BLaER1 treated with 17β-estradiol and CSF1 and Interleukin-3, amounts not matched to agents 10 nM and 100 nM (cell line): ENCODE measurements around the gene SELPLG.

Experiments used
- H3K27ac ChIP-seq, 11 experiments: shearing (Covaris generic); formaldehyde crosslinking; 2 replicates each; pipeline ENCODE4 v1.8.1; 2022
- H3K27me3 ChIP-seq, 11 experiments: shearing (Covaris generic); formaldehyde crosslinking; 2 replicates each; pipeline ENCODE4 v1.8.1; 2022
- H3K36me3 ChIP-seq, 11 experiments: shearing (Covaris generic); formaldehyde crosslinking; 2 replicates each; pipeline ENCODE4 v1.8.1; 2022
- H3K4me1 ChIP-seq, 10 experiments: shearing (Covaris generic); formaldehyde crosslinking; 2 replicates each; pipeline ENCODE4 v1.8.1; 2022
- H3K4me2 ChIP-seq, 11 experiments: shearing (Covaris generic); formaldehyde crosslinking; 2 replicates each; pipeline ENCODE4 v1.8.1; 2022
- H3K4me3 ChIP-seq, 10 experiments: shearing (Covaris generic); formaldehyde crosslinking; 2 replicates each; pipeline ENCODE4 v1.8.1; 2022
- H3K9ac ChIP-seq, 11 experiments: shearing (Covaris generic); formaldehyde crosslinking; 2 replicates each; pipeline ENCODE4 v1.8.1; 2022
- H3K9me3 ChIP-seq, 11 experiments: shearing (Covaris generic); formaldehyde crosslinking; replicated peaks in 1 of 11; 2 replicates each; pipeline ENCODE4 v1.8.1; 2022
- H4K20me1 ChIP-seq, 11 experiments: shearing (Covaris generic); formaldehyde crosslinking; 2 replicates each; pipeline ENCODE4 v1.8.1; 2022
- Cebpa-rat ChIP-seq, 11 experiments: shearing (Covaris generic); IDR thresholded peaks; 2 replicates each; pipeline ENCODE4 v1.8.1; 2022

The SELPLG gene

GRCh38 chr12:108616359-108616758 is 17.3 kb downstream of the SELPLG start:
- Histone ChIP-seq H3K4me1 (peaks cover 35 to 91% (median 55%) of the 10 kb centered on the region in 10 experiments), H3K36me3 (peaks cover 0 to 5% (median 0%) of the 10 kb centered on the region in 11 experiments; a peak in 2 of 22 replicates), H3K4me2 (peak overlapping the region; percentile 58 to 87 (median 79)), H3K27ac (peak overlapping the region; percentile 45 to 81 (median 76); a peak in 21 of 22 replicates), H4K20me1 (no peaks in the 10 kb centered on the region), H3K9ac (peak overlapping the region; percentile 5 to 66 (median 50); a peak in 18 of 22 replicates), H3K4me3 (peak overlapping the region in 2 of 10 experiments; percentile 23 to 40; a peak in 2 of 20 replicates), H3K27me3 (no peaks in the 10 kb centered on the region), H3K9me3 (peaks cover 9 to 15% (median 13%) of the 10 kb centered on the region in 11 experiments)
- no peak for TF ChIP-seq Cebpa-rat (IDR thresholded peaks at IDR 0.05)

DNA sequence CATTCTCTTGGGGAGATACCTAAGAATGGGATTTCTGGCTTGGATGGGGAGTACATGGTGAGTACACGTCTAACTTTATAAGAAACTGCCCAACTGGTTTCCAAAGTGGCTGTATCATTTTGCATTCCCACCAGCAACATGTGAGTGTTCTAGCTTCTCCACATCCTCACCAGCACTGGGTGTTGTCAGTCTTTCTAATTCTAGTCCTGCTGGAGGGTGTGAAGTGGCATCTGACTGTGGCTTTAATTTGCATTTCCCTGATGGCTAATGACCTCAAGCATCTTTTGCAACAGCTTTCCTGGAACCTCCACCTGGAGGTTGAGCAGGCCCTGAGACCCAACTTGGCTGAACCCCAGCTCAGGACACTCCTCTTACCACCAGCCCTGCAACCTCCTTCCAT is 17.8 kb downstream of the SELPLG start:
- no peak for TF ChIP-seq Cebpa-rat (IDR thresholded peaks at IDR 0.05)
- peak overlapping the region in 8 of 11 experiments; percentile 62 to 84 (median 80); a peak in 8 of 22 replicates for H3K4me2 ChIP-seq
- H3K9me3 ChIP-seq, result peaks cover 9 to 15% (median 13%) of the 10 kb centered on the region in 11 experiments
- peak overlapping the region in 9 of 11 experiments; percentile 69 to 81 (median 76); a peak in 18 of 22 replicates for H3K27ac ChIP-seq
- H3K9ac ChIP-seq, result peak overlapping the region in 2 of 11 experiments; percentile 50 to 61; a peak in 1 of 22 replicates
- H4K20me1 ChIP-seq, result no peaks in the 10 kb centered on the region
- no peaks in the 10 kb centered on the region for H3K27me3 ChIP-seq
- peaks cover 0 to 5% (median 0%) of the 10 kb centered on the region in 11 experiments; a peak in 2 of 22 replicates for H3K36me3 ChIP-seq
- peak overlapping the region in 1 of 10 experiments; percentile 23; a peak in 1 of 20 replicates for H3K4me3 ChIP-seq
- peaks cover 40 to 91% (median 59%) of the 10 kb centered on the region in 10 experiments for H3K4me1 ChIP-seq

DNA sequence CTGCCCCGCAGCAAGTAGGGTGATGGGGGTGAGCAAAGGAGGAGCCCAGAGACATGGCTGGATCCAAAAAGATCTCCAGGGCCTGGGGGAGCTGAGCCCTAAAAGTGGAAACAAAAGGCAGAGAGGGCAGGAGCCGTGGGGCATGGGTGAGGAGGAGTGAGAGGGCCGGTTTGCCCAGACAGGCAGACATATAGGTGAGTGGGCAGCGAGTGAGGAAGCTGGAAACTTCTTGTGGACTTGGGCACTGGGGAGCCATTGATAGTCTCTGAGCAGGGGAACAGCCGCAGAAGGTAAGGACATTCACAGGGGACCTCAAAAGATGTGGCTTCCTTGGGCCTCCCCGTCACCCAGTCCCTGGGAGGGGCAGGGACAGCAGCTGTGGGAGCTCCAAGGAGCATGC is 19.1 kb downstream of the SELPLG start:
- TF ChIP-seq Cebpa-rat (IDR thresholded peaks at IDR 0.05), result no peak
- H4K20me1 ChIP-seq, result no peaks in the 10 kb centered on the region
- peaks cover 9 to 15% (median 13%) of the 10 kb centered on the region in 11 experiments for H3K9me3 ChIP-seq
- no peak overlapping the region for H3K4me3 ChIP-seq
- peaks cover 53 to 91% (median 69%) of the 10 kb centered on the region in 10 experiments for H3K4me1 ChIP-seq
- H3K4me2 ChIP-seq, result peak overlapping the region in 2 of 11 experiments; percentile 57 to 65; a peak in 5 of 22 replicates
- peaks cover 0 to 5% (median 0%) of the 10 kb centered on the region in 11 experiments; a peak in 2 of 22 replicates for H3K36me3 ChIP-seq
- H3K9ac ChIP-seq, result no peak overlapping the region; a peak in 1 of 22 replicates
- peak overlapping the region in 4 of 11 experiments; percentile 3 to 35 (median 18); a peak in 3 of 22 replicates for H3K27ac ChIP-seq
- H3K27me3 ChIP-seq, result peaks cover 0 to 10% (median 0%) of the 10 kb centered on the region in 11 experiments; a peak in 3 of 22 replicates

- peak overlapping the region in 3 of 11 experiments; percentile 57 to 77 (median 65); a peak in 8 of 22 replicates for H3K4me2 ChIP-seq
- peaks cover 0 to 14% (median 0%) of the 10 kb centered on the region in 11 experiments; a peak in 3 of 22 replicates for H3K27me3 ChIP-seq
- no peak for TF ChIP-seq Cebpa-rat (IDR thresholded peaks at IDR 0.05)
- peaks cover 59 to 94% (median 75%) of the 10 kb centered on the region in 10 experiments for H3K4me1 ChIP-seq
- H3K27ac ChIP-seq, result peak overlapping the region in 2 of 11 experiments; percentile 4 to 35; a peak in 2 of 22 replicates
- H3K4me3 ChIP-seq, result no peak overlapping the region
- no peak overlapping the region; a peak in 1 of 22 replicates for H3K9ac ChIP-seq
- peaks cover 0 to 5% (median 0%) of the 10 kb centered on the region in 11 experiments; a peak in 2 of 22 replicates for H3K36me3 ChIP-seq
- peaks cover 9 to 15% (median 13%) of the 10 kb centered on the region in 11 experiments for H3K9me3 ChIP-seq
- no peaks in the 10 kb centered on the region for H4K20me1 ChIP-seq
Observed at GRCh38 chr12:108614041-108614440, 19.7 kb downstream of the SELPLG start.

DNA sequence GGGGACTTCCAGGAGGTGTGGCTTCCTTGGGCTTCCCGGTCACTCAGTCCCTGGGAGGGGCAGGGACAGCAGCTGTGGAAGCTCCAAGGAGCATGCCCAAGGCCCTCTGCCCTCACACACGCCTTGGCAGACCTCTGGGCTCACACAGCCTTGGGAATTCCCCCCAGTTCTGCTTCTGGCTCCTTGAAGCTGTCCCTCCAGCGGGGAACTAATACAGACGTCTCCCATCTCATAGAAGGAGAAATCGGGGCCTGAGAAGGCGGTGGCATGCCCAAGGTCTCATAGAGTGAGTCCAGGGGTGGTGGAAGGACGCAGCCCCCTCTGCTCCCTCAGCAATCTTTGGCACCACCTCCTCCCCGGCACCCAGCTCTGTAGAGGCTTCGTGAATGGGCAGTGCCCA is 20.1 kb downstream of the SELPLG start:
- Histone ChIP-seq H3K9me3 (peaks cover 9 to 15% (median 13%) of the 10 kb centered on the region in 11 experiments), H3K9ac (peak overlapping the region in 1 of 11 experiments; percentile 8; a peak in 3 of 22 replicates), H3K27ac (peak overlapping the region in 3 of 11 experiments; percentile 4 to 35 (median 27); a peak in 4 of 22 replicates), H3K4me3 (no peak overlapping the region), H3K4me2 (peak overlapping the region in 8 of 11 experiments; percentile 0 to 77 (median 18); a peak in 9 of 22 replicates), H3K36me3 (peaks cover 0 to 5% (median 0%) of the 10 kb centered on the region in 11 experiments; a peak in 2 of 22 replicates), H4K20me1 (no peaks in the 10 kb centered on the region), H3K27me3 (peaks cover 0 to 18% (median 0%) of the 10 kb centered on the region in 11 experiments; a peak in 4 of 22 replicates), H3K4me1 (peaks cover 61 to 96% (median 78%) of the 10 kb centered on the region in 10 experiments)
- no peak for TF ChIP-seq Cebpa-rat (IDR thresholded peaks at IDR 0.05)

DNA sequence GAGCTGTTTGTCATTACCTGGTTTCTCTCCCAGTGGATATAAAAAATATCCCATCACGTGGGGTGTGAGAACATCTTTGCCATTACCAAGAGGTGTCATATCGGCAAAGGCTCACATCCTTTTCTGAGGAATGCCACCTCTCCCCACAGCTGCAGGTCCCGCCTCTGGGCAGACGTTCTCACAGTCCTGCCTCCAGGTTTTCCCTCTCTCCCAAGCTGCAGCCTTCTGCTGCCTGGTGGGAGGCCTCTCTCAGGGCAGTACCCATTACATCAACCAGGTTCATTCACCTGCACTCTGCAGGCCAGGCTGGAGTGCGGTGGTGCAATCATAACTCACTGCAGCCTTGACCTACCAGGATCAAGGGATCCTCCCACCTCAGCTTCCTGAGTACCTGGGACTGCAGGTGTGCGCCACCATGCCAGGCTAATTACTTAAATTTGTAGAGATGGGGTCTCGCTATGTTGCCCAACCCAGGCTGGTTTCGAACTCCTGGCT is 20.9 kb downstream of the SELPLG start:
- H3K36me3 ChIP-seq, result peaks cover 0 to 5% (median 0%) of the 10 kb centered on the region in 11 experiments; a peak in 2 of 22 replicates
- peak overlapping the region in 7 of 11 experiments; percentile 0 to 77 (median 13); a peak in 8 of 22 replicates for H3K4me2 ChIP-seq
- peak overlapping the region in 1 of 11 experiments; percentile 27; a peak in 1 of 22 replicates for H3K27ac ChIP-seq
- H4K20me1 ChIP-seq, result no peaks in the 10 kb centered on the region
- peaks cover 0 to 25% (median 0%) of the 10 kb centered on the region in 11 experiments; a peak in 4 of 22 replicates for H3K27me3 ChIP-seq
- H3K4me1 ChIP-seq, result peaks cover 62 to 96% (median 77%) of the 10 kb centered on the region in 10 experiments
- TF ChIP-seq Cebpa-rat (IDR thresholded peaks at IDR 0.05), result no peak
- H3K4me3 ChIP-seq, result no peak overlapping the region
- no peak overlapping the region for H3K9ac ChIP-seq
- peaks cover 9 to 15% (median 13%) of the 10 kb centered on the region in 11 experiments for H3K9me3 ChIP-seq

- no peak overlapping the region for H3K9ac ChIP-seq
- no peak overlapping the region for H3K27ac ChIP-seq
- H3K4me2 ChIP-seq, result peak overlapping the region in 4 of 11 experiments; percentile 18 to 57 (median 26); a peak in 7 of 22 replicates
- peaks cover 60 to 94% (median 74%) of the 10 kb centered on the region in 10 experiments for H3K4me1 ChIP-seq
- H3K27me3 ChIP-seq, result peaks cover 0 to 25% (median 0%) of the 10 kb centered on the region in 11 experiments; a peak in 4 of 22 replicates
- peaks cover 0 to 5% (median 0%) of the 10 kb centered on the region in 11 experiments; a peak in 2 of 22 replicates for H3K36me3 ChIP-seq
- TF ChIP-seq Cebpa-rat (IDR thresholded peaks at IDR 0.05), result no peak
- peaks cover 9 to 15% (median 13%) of the 10 kb centered on the region in 11 experiments for H3K9me3 ChIP-seq
- no peak overlapping the region for H3K4me3 ChIP-seq
- no peaks in the 10 kb centered on the region for H4K20me1 ChIP-seq
Observed at GRCh38 chr12:108611884-108612415, 21.7 kb downstream of the SELPLG start.

DNA sequence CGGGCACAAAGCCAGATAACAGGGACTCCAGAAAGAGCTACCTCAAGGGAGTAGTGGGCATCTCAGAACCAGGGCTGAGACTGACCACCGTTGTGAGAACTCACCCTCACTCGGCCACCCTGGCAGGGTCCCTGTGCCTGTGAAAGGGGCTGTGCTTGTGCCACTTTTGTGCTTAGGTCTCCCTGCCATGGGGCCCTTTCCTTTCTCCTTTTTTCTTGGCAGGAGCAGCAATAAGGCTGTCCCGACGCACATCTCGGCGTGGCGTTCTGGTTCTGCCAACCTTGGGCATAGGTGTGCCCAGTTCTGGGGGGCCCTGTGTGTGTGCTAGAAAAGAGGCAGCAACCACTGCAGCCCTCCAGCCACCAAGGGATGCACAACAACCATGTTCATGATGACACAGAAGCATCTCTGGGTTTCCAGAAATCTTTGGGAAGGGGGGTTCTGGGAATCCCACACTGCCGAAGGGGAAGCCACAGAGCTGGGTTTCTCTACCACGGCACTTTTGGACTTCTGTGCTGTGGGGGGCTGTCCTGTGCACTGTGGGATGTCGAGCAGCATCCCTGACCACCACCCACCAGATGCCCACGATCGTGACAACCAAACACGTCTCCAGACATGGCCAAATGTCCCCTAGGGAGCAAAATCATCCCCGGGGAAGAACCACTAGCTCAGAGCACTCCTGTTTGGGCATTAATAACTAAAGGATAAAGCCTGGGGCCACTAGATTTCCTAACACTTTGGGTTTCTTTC is 22.7 kb downstream of the SELPLG start:
- Histone ChIP-seq H3K4me3 (no peak overlapping the region), H3K4me2 (peak overlapping the region in 10 of 11 experiments; percentile 12 to 82 (median 66); a peak in 19 of 22 replicates), H3K27me3 (peaks cover 0 to 25% (median 0%) of the 10 kb centered on the region in 11 experiments; a peak in 4 of 22 replicates), H3K9ac (peak overlapping the region in 2 of 11 experiments; percentile 12 to 40; a peak in 3 of 22 replicates), H3K27ac (peak overlapping the region in 4 of 11 experiments; percentile 24 to 64 (median 34); a peak in 5 of 22 replicates), H3K9me3 (peaks cover 5 to 11% (median 9%) of the 10 kb centered on the region in 11 experiments), H3K4me1 (peaks cover 56 to 90% (median 72%) of the 10 kb centered on the region in 10 experiments), H3K36me3 (peaks cover 0 to 4% (median 0%) of the 10 kb centered on the region in 11 experiments; a peak in 2 of 22 replicates), H4K20me1 (no peaks in the 10 kb centered on the region)
- no peak for TF ChIP-seq Cebpa-rat (IDR thresholded peaks at IDR 0.05)
